ENCODE results near the gene MATN4.

- TF ChIP-seq CTCF (conservative IDR thresholded peaks at IDR 0.05) (no peak), ZFX (IDR thresholded peaks at IDR 0.05) (no peak)
Measured at GRCh38 chr20:45303586-45304463, 4.3 kb downstream of the MATN4 start.

Data from C4-2B (cell line).